Left cardiac atrium (tissue), 4 donors: ENCODE results near the gene GRAMD1A. TPM values are rescaled to one million over a fixed set of nuclear protein-coding genes. Genes with fewer than 3 reads are reported as not detected.
"Not testable (repeated sequence)": the region's sequence is repeated elsewhere in the genome, so short reads cannot be mapped to it uniquely, and the experiment has no call there.

Source experiments
- ATAC-seq, 2 donors: fragments of 200-7000 bp; cut with Tn5 transposase; one replicate each; pipeline ENCODE4 v1.9.1; 2020; ENCODE audit warnings: mild to moderate bottlenecking in 2 of 2, moderate library complexity in 2 of 2
- DNase-seq: peaks from one replicate; pipeline ENCODE4 v3.0.0-alpha.2; 2020
- intact Hi-C, 2 donors: fragments of 100-400 bp; cut with DNase I; formaldehyde crosslinking; loops; one replicate each; pipeline versions ENCODE4 v1.14.1 to v1.15.1; 2022 to 2023
- total RNA-seq, 2 donors: library from RNA; stranded (reverse); fragmentation: NEBNext Ultra II Directional; extraction: Animal tissue kit (Norgen Biotek cat#: 25700); gene quantifications; one replicate each; pipeline ENCODE4 v1.2.1, GENCODE V29; 2021
- donor health status: DM: no; HTN: yes; CAD: no.
- donor health status: DM: no; HTN: yes; CAD: no; lungs with severe emphysema.
- donor health status: DM: yes; HTN: yes; CAD: no.
- donor health status: Dilated cardiomyopathy.

GRAMD1A gene
- total RNA-seq, 2 donors from 2014 or later = 29.2 to 45.5 TPM

DNA sequence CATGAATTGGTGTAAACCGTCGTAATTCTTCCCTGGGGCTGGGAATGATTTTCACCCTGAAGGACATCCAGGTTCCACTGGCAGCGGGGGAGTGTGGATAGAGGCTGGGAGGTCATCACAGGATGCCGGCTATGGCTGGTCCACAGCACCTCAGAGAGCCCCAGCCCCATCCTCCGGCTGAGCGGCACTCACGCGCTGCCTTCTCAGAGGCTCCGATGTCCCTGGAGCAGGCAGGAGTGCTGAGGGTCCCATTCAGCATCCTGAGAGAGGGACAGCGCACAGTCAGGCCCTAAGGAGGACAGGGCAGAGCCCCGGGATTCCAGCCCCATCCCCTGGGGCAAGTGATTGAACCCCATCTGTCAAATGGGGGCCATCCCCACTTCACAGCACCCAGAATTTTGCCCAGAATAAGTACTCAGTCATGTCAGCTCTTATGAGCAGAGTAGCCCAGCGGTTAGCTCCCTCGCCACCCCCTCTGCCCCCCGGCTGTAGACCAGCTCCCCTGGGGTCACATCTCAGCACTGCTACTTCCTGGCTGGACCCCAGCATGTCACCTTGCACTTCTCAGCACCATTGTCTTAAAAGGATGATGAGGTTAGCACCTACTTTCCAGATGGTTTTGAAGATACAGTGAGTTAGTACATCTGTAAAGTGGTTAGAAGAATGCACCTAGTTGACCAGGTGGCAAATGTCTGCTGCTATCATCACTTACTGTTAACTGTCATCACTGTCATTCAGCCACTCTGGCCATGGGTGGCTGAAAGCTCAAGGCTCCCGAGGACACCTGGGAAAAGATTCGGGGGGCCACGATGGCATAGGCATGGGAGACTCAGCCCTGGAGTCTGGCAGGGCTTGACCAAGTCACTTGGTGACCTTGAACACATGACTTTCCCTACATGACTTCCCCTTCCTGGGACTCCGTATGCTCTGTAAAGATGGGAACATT lies 11.9 kb downstream of the GRAMD1A start:
- intact Hi-C loops = loop anchor here in 1 of 2 donors (2.0 kb wide), 1 partner anchor 39 kb away; no protein-coding TSS in a partner anchor
- DNase-seq = no peak

DNA sequence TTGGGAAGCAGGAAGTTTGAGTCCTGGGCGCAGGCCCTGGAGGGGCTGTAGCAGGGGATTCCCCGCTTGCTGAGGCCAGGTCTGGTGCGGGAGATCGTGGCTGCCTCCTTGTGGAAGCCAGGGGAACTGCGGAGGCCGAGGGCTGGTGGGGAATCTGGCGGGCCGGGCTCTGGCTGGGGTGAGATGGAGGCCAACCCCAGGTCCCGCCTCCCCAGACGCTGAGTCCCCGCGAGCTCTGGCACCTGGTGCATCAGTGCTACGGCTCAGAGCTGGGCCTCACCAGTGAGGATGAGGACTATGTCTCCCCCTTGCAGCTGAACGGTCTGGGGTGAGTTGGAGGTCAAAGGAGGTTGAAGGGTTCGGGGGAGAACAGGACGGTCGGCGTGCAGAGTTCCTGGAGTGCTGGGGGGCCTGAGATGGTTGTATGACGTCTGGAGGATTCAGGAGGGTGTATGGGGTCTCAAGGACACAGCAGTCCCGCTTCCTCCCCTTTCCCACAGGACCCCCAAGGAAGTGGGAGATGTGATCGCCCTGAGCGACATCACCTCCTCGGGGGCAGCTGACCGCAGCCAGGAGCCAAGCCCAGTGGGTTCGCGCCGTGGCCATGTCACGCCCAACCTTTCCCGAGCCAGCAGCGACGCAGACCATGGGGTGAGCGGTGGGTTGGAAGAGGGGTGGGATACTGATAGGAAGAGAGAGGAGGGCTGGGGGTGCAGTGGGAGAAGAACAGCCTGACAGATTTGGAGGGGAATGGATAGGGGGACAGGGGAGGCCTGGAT lies 13.1 kb downstream of the GRAMD1A start:
- intact Hi-C loops = loop anchor here (1.0 to 2.0 kb wide), 2 partner anchors 40 kb away; no protein-coding TSS in a partner anchor
- peak; percentile 72 to 76 for ATAC-seq
- peak; percentile 85 for DNase-seq

More for the DNA sequence above, 11.9 kb downstream of the GRAMD1A start:
- no peak for ATAC-seq

DNA sequence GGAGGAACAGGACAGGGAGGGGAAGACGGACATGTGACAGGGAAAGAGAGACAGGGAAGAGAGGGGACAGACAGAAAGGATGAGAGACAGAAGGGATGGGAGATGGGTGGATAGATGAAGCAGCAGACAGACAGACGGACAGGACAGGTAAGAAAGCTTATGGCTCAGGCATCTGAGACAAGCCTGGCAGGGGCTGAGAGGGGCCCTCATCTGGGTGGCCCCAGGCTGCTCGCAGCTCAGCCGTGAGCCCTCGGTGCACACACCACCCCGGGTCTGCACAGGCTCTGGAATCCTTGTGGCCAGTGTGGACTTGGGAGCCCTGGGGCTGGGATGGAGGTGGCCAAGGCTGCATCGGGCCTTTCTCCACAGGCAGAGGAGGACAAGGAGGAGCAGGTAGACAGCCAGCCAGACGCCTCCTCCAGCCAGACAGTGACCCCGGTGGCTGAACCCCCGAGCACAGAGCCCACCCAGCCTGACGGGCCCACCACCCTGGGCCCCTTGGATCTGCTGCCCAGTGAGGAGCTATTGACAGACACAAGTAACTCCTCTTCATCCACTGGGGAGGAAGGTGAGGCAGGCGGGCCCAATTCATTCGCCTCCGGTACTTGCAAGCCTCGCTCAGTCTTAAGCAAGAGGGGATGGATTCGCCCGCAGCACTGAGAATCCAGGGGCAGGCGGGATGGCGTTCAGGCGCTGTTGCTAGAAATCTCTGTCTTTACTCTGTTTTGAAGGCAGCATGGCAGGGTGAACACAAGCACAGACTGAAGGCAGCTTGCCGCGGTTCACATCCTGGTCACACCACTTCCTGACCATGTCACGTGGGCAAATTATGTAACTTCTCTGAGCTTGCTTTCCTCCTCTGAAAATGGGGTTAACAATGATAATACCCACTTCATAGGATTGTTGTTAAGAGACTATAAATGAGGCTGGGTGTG lies 14.0 kb downstream of the GRAMD1A start:
- ATAC-seq = peak in 1 of 2 donors; percentile 4
- intact Hi-C loops = loop anchor here (1.0 to 2.0 kb wide), 2 partner anchors 41 kb away; no protein-coding TSS in a partner anchor
- DNase-seq = no peak

DNA sequence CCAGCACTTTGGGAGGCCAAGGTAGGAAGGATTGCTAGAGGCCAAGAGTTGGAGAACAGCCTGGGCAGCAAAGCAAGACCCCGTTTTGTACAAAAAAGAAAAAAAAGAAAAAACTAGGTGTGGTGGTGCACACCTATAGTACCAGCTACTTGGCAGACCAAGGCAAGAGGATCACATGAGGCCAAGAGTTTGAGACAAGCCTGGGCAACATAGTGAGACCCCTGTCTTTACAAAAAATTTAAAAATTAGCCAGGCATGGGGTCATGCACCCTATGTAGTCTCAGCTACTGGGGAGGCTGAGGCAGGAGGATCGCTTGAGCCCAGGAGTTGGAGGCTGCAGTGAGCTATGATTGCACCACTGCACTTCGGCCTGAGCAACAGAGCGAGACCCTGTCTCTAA lies 14.7 kb downstream of the GRAMD1A start:
- ATAC-seq, DNase-seq, intact Hi-C loops: not testable (repeated sequence)

DNA sequence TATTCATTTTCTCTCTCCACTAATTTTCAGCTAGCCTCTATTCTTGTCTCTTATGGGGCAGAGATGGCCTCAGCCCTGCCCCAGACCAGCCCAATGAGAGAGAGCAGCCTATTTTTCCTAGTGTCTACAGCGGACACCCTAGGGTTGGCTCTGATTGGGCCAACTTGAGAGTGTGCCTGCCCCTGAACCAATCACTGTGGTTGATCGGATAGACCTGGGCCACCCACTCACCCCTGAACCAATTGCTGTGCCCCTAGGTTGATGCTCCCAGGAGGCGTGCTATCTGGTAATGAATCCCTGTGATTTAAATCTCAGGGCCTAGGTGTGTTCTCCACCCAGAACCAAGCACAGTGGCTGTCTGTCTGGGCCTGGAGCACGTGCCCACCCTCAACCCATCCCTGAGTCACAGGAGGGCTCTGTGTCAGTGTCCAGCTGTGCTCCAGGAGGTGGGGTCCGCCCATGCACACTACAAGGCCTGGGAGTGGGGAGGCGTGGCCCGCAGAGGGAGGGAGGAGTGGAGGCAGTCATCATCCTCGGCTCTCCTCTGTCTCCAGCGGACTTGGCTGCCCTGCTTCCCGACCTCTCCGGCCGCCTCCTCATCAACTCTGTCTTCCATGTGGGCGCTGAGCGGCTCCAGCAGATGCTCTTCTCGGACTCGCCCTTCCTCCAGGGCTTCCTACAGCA lies 15.3 kb downstream of the GRAMD1A start:
- DNase-seq (no peak), ATAC-seq (no peak)
- intact Hi-C loops = no loop called here

DNA sequence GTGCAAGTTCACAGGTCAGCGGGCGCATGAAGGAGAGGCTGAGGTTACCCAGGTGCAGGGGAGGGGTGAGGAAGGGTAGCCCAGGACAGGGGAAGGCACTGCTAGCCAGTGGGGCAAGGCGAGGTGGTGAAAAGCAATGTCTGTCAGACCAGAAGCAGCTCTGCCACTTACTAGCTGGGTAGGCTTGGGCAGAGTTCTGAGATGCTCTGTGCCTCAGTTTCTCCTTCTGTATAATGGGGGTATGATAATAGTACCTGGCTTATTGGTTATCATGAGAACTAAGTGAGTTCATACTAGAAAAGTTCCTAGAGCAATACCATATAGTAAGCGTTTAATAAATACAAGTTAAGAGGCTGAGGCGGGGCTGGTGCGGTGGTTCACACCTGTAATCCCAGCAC lies 15.8 kb downstream of the GRAMD1A start:
- intact Hi-C loops = no loop called here
- no peak for ATAC-seq
- no peak for DNase-seq

DNA sequence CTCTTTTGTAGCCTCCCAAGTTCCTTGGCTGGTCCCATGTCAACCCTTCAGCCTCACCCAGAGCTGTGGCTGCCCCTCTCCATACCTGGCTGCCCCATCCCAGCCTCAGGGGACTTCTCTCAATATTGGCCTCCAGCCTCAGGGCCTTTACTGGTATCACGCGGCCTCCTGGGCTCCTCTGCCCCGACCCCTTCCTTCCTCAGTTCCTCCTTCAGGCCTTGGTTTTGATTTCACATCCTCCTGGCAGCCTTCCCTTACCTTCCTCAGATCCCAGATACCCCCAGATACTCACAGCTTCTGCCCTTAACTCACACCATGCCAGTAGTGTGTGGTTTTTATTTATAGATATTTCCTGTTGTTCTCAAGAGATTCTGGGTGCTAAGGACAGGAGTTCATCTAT lies 17.4 kb downstream of the GRAMD1A start:
- intact Hi-C loops = no loop called here
- no peak for ATAC-seq
- no peak for DNase-seq

DNA sequence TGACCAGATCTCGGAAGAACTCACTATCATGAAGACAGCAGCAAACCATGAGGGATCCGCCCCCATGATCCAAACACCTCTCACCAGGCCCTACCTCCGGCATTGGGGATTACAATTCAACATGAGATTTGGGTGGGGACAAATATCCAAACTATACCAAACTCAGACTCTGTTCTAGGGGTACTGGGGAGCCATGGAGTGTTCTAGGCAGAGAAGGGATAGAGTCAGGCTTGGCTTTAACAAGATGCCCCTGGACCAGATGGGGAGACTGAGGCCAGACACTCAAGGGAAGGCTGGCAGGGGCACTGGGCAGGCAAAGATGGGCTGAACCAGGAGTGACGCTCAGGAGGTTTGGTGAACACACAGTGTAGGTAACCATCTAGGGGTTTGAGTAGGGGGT lies 18.3 kb downstream of the GRAMD1A start:
- DNase-seq = no peak
- intact Hi-C loops = no loop called here
- no peak for ATAC-seq

DNA sequence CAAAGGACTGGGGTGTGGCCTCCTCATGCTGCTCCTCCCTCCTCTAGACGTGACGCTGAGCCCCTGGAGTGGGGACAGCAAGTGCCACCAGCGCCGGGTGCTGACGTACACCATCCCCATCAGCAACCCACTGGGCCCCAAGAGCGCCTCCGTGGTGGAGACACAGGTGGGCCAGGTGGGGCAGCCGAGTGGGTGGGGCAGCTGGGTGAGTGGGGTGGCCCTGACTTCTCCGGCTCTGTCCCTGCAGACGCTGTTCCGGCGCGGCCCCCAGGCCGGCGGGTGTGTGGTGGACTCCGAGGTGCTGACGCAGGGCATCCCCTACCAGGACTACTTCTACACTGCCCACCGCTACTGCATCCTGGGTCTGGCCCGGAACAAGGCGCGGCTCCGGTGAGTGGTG lies 19.0 kb downstream of the GRAMD1A start:
- intact Hi-C loops = no loop called here
- ATAC-seq (no peak), DNase-seq (no peak)

DNA sequence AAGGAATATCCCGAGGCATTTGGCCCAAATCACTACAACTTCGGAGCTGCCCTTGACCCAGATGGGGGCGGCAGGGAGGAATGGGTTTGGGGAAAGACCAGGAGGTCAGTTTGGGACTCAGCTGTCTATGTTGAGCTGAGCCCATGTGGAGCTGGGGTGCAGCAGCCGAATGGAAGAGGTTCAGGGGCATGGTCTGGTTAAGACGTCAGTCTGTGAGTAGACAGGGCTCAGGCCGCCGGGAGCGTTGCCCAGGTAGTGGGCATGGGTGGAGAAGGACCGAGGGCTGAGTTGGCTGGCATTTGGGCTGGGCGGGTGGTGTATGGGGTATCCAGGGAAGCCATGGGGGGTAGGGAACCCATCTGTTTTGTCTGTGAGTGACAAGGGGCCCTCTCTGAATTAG lies 20.9 kb downstream of the GRAMD1A start:
- intact Hi-C loops = no loop called here
- DNase-seq (no peak), ATAC-seq (no peak)

DNA sequence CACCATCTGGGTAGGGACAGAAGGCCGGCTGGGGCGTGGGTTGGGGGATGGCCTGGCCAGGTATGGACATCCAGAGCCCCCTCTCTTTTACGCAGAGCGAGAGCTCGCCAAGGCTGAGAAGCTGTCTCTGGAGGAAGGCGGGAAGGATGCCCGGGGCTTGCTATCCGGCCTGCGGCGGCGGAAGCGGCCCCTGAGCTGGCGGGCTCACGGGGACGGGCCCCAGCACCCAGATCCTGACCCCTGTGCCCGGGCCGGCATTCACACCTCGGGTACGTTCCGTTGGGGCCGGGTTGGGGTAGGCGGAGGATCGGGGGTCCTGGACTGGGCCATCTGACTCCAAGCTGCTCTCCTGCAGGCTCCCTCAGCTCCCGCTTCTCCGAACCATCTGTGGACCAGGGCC lies 21.5 kb downstream of the GRAMD1A start:
- intact Hi-C loops = no loop called here
- ATAC-seq (no peak), DNase-seq (no peak)

DNA sequence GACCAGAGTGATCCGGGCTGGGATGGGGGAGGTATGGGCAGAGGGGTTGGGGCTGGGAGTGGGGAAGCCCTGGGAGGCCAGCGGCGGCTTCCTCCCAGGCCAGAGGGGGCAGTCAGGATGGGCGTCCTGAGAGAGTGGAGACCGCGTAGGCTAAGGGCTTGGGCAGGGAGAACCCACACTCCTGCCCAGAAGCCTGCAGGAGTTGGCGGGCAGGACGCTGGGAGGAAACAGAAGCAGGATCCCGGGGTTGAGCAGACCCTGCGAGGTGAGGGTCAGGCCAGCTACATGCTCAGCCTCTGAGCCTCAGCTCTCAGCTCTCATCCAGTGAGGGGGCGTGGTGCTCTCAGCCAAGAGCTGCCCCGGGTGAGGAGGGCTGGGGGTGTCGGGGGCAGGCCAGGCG lies 22.3 kb downstream of the GRAMD1A start:
- intact Hi-C loops = no loop called here
- DNase-seq (no peak), ATAC-seq (peak in 1 of 2 donors; percentile 40)

DNA sequence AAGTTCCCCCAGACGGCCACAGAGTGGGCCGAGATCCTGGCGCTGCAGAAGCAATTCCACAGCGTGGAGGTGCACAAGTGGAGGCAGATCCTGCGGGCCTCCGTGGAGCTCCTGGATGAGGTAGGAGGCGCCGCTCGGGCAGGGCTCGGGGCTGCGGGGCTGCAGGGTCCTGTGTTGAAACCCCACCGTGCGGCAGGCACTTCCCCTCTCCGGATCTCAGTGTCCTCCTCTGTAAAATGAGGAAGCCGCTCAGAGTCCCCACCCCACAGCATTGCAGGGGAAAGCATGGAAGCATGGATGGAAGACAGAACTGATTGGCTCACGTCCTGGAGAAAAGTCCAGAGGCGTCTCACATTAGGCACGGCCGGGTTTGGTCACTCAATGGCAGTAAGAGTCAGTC lies 23.3 kb downstream of the GRAMD1A start:
- ATAC-seq (peak in 1 of 2 donors; percentile 8), DNase-seq (no peak)
- intact Hi-C loops = no loop called here

DNA sequence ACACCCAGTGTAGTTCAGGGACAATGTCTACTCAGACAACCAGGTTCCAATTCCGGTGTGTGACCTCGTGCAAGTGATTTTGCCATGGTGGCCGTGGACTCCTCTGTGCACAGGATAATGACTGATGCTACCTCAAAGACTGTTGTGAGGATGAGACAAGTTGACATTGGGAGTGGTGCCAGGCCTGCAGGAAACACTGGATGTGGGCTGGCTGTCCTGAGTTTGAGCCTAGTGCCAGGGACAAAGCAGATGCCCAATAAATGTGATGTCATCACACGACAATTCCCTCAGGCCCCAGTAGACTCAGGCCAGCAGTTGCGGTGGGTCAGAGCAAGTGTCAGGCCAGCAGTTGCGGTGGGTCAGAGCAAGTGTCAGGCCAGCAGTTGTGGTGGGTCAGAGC lies 24.0 kb downstream of the GRAMD1A start:
- ATAC-seq = peak in 1 of 2 donors; percentile 5
- intact Hi-C loops = no loop called here
- DNase-seq = no peak

DNA sequence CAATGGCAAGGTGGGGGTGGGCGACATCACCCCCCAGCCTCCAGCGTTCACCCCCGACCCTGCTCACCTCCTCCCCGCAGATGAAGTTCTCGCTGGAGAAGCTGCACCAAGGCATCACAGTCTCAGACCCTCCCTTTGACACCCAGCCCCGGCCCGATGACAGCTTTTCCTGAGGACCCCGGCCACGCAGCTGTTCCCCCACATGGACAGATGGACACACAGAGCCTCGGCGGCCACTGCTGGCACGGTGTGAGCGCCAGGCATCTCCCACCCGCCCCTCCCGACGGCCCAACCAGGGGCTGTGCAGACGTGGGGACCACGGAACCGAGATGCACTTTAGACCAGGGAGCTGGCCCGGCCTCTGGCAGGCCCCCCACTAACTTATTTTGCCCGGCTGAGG lies 25.8 kb downstream of the GRAMD1A start:
- DNase-seq (no peak), ATAC-seq (no peak)
- intact Hi-C loops = no loop called here

DNA sequence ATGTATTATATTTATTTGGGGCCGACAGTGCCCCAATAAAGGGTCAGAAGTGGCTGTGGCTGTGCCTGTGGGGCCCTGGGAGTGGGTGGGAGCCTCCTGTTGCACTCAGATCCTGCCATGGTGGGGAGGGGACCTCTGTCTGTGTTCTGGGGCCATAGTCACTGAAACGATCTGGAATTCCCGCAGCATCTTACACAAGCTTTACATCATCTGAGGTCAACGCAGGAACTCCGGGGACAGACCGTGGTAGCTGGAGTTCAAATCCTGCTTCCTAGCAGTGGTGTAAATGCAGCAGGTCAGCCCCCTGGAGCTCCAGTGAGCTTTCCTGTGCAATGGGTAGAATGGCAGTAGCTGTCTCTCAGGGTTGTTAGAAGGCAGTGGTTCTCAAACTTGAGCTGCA lies 26.3 kb downstream of the GRAMD1A start:
- ATAC-seq = no peak
- intact Hi-C loops = no loop called here

DNA sequence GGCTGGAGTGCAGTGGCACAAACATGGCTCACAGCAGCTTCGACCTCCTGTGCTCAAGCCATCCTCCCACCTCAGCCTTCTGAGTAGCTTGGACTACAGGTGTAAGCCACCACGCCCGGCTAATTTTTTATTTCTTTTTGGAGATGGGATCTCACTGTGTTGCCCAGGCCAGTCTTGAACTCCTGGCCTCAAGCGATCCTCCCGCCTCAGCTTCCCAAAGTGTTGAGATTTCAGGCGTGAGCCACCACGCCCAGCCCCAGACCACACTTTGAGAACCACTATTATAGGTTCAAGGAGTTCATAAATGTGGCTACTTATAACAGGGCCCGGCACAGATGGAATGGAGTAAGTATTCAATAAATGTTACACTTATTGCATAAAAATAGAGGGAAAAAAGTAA lies 26.9 kb downstream of the GRAMD1A start:
- intact Hi-C loops = no loop called here
- ATAC-seq = no peak
- no peak for DNase-seq

More for the DNA sequence above, 26.3 kb downstream of the GRAMD1A start:
- no peak for DNase-seq

DNA sequence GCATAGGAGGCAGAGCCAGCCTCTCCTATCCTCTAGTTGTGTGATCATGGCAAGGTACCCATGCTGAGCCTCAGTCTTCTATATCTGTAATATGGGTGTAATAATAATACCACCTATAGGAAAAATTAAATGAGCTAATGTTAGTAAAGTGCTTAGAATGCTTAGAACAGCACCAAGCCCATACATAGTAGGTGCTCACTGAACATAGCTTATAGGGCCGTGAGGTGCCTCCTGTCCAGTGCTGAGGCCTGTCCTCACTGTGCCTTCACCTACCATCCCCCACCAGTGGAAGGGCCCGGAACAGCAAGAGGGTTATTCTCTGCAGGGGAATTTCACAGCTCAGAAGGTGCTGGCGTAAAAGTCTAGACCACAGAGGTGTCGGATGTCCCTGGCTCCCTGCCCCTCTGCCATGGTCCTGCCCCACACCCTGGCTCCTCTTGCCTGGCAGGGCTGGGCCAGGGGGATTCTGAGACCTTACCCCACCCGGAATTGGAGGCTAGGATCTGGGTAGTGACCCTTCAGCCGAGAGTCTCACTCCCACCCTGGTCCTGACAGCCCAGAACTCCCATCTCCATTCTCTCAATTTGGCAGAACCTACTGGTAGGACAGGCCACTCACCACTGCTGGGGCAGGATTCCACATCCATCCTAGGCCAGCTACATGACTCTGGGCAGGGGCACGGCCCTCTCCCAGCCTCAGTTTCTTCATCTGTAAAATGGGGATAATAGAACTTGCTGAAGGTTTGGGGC lies 27.9 kb downstream of the GRAMD1A start:
- peak; percentile 66 for DNase-seq
- intact Hi-C loops = no loop called here
- peak; percentile 30 to 34 for ATAC-seq
